Thyroid gland (tissue), 4 donors: ENCODE data around the gene PAEP. TPM values are rescaled to one million over a fixed set of nuclear protein-coding genes. Genes with fewer than 3 reads are reported as not detected.

Experiments
- DNase-seq, 2 donors: peaks; one replicate each; pipeline ENCODE4 v3.0.0-alpha.2; 2019
- H3K27ac ChIP-seq, 3 donors: fragments of 200-600 bp; sonication (generic); 1 replicate in 2 of 3; 2 replicates in 1 of 3; pipeline ENCODE4 v1.5.1; 2016 to 2019; ENCODE audit warnings: mild to moderate bottlenecking in 1 of 3, moderate library complexity in 1 of 3
- H3K27me3 ChIP-seq: fragments of 200-600 bp; sonication (generic); one replicate; pipeline ENCODE4 v1.5.1; 2019
- H3K36me3 ChIP-seq, 2 donors: fragments of 200-600 bp; sonication (generic); one replicate each; pipeline ENCODE4 v1.5.1; 2016 to 2019
- H3K4me1 ChIP-seq, 2 donors: fragments of 200-600 bp; sonication (generic); one replicate each; pipeline ENCODE4 v1.5.1; 2017 to 2019
- H3K4me3 ChIP-seq, 3 donors: fragments of 200-600 bp; sonication (generic); replicated peaks in 1 of 3; 1 replicate in 2 of 3; 2 replicates in 1 of 3; pipeline ENCODE4 v1.5.1; 2016; ENCODE audit warnings: mild to moderate bottlenecking in 1 of 3
- H3K9me3 ChIP-seq: fragments of 200-600 bp; sonication (generic); one replicate; pipeline ENCODE4 v1.5.1; 2017
- POLR2A ChIP-seq, 2 donors: fragments of 450-650 bp; IDR thresholded peaks; one replicate each; pipeline ENCODE4 v1.6.1; 2017; ENCODE audit warnings: antibody characterized with exemption in 2 of 2, mild to moderate bottlenecking in 2 of 2, moderate library complexity in 1 of 2
- WGBS, 2 donors: methylation state at CpG; one replicate each; pipeline ENCODE4 v1.1.5; 2017; 5-methylcytosine and 5-hydroxymethylcytosine counted together
- intact Hi-C: fragments of 100-400 bp; cut with DNase I; formaldehyde crosslinking; loops from one replicate; pipeline ENCODE4 v1.15.1; 2023
- total RNA-seq, 4 donors: library from RNA; depleted of rRNA; stranded (reverse); fragments of >200 nt; gene quantifications; one replicate each; pipeline ENCODE4 v1.2.3, GENCODE V29; 2016
- TF ChIP-seq, protein P1 (sequence below), 6 experiments: fragments of 200-600 bp in 3 of 6; fragments of 450-650 bp in 3 of 6; sonication (generic) in 3 of 6; IDR thresholded peaks; one replicate each; pipeline ENCODE4 v1.5.1; 2016 to 2019; ENCODE audit warnings: antibody characterized with exemption in 6 of 6, mild to moderate bottlenecking in 2 of 6, inconsistent platforms in 1 of 6, moderate library complexity in 1 of 6

PAEP gene
- total RNA-seq, 4 donors from 2014 or later, result not detected

DNA sequence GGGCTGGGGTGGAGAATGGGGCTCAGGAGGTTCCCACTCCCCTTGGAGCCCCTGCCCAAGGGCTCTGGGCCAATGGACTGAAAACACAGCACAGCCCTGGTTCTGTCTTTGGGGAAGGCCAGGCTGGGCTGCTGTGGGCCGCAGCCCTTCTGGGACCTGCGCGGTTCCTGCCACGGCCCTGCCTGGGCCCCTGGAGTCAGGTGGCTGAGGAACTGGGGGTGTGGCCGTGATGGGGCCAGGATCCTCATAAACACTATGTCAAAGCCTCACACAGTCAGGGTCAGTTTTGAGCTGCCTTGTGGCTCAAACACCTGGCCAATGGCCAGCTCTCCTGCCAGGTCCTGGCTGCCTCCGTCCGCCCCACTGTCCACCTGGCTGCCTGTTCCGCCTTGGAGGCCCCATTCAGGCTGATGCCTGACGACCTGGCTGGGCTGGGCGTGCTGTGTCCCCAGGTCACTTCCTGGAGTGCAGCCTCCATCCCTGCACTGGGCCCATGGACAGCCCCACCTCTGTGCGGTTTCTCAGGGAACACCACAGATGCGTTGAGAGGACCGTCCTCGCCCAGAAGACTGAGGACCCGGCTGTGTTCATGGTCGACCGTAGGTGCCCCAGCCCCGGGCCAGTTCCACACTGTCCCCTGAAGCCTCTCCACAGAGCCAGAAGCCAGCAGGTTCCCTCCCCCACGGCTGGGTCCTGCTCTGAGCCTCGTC is 27.5 kb downstream of the PAEP start:
- H3K9me3 ChIP-seq, result no peaks in the 10 kb centered on the region
- no peak for TF ChIP-seq POLR2A (IDR thresholded peaks at IDR 0.05)
- TF ChIP-seq, protein P1, sequence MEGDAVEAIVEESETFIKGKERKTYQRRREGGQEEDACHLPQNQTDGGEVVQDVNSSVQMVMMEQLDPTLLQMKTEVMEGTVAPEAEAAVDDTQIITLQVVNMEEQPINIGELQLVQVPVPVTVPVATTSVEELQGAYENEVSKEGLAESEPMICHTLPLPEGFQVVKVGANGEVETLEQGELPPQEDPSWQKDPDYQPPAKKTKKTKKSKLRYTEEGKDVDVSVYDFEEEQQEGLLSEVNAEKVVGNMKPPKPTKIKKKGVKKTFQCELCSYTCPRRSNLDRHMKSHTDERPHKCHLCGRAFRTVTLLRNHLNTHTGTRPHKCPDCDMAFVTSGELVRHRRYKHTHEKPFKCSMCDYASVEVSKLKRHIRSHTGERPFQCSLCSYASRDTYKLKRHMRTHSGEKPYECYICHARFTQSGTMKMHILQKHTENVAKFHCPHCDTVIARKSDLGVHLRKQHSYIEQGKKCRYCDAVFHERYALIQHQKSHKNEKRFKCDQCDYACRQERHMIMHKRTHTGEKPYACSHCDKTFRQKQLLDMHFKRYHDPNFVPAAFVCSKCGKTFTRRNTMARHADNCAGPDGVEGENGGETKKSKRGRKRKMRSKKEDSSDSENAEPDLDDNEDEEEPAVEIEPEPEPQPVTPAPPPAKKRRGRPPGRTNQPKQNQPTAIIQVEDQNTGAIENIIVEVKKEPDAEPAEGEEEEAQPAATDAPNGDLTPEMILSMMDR (IDR thresholded peaks at IDR 0.05), result no peak
- DNase-seq, result no peak
- H3K27ac ChIP-seq, result no peak overlapping the region
- H3K4me3 ChIP-seq, result no peak overlapping the region
- H3K36me3 ChIP-seq, result no peaks in the 10 kb centered on the region
- no peaks in the 10 kb centered on the region for H3K27me3 ChIP-seq
- H3K4me1 ChIP-seq, result no peaks in the 10 kb centered on the region
- WGBS, 2 donors, result 86 to 100% methylated on average over 2 to 5 of the region's 20 CpGs
- intact Hi-C loops, result no loop called here

DNA sequence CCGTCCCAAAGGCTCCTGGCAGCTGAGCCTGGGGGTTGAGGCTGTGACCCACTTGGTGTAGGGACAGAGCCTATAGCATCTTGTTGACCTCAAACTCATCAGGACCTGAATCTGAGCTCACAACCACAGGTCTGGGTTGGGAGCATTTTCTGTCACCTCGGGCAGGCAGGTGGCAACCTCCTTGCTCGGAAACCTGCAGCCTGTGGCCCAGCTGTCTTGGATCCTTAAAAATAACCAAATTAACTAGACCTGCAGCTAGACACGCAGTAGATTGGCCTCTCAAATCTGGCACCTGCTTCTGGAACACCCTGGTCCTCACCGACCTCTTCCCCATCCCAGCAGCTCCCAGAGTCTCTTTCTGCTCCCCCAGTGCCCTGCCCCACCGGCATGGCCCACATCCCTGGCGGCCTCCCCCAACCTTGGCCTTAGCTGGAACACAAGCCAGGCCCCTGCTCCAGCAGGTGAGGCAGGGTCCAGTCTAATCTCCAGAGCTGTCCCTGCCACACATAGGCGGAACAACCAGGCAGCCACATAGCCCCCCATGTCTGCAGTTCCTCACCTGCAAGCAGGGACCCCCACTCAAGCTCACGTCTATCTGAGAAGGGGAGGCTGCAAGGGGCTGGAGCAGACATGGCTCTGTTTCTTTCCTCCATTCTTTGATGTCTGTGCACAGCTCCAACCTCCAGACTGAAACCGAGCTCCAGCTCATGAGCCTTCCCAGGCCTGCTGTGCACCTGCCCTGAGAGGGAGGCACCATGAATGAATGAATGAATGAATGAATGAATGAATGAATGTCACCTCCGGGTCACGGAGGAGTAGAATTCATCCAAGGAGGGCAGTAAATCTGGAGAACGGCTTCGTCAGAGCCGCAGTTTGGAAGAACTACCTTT is 28.3 kb downstream of the PAEP start:
- DNase-seq, result no peak
- Histone ChIP-seq H3K27ac (no peak overlapping the region), H3K4me3 (no peak overlapping the region), H3K27me3 (no peaks in the 10 kb centered on the region), H3K36me3 (no peaks in the 10 kb centered on the region), H3K9me3 (no peaks in the 10 kb centered on the region), H3K4me1 (no peaks in the 10 kb centered on the region)
- intact Hi-C loops, result no loop called here
- TF ChIP-seq, protein P1 (IDR thresholded peaks at IDR 0.05), result no peak
- TF ChIP-seq POLR2A (IDR thresholded peaks at IDR 0.05), result no peak
- WGBS, 2 donors, result 77 to 84% methylated on average over 14 of the region's 15 CpGs

DNA sequence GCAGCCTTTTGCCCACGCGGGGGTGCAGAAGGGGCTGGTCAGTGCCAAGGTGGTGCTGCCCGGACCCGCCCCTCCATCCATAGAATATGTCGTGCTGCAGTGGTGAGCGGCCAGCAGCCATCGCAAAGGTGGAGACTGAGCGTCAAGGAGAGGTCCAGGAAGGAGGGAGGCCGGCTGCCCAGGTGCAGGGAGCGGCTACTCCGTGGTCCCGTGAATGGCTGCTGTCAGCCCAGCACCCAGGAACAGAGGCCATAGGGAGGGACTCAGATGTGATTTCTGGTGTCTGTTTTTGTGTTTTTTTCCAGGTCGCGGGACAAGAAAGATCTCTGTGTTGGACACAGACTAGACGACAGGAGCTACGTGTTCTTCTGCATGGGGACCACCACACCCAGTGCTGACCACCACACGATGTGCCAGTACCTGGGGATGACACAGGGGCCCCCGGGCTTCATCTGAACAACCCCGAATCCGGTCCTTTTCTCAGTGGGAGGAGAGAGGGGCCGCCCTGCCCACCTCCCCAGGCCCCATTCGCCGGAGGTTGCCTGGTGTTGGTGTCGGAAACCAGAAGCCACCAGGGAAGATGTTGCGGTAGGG is 29.0 kb downstream of the PAEP start:
- no peaks in the 10 kb centered on the region for H3K4me1 ChIP-seq
- DNase-seq, result no peak
- H3K27ac ChIP-seq, result no peak overlapping the region
- H3K36me3 ChIP-seq, result no peaks in the 10 kb centered on the region
- H3K4me3 ChIP-seq, result no peak overlapping the region
- H3K9me3 ChIP-seq, result no peaks in the 10 kb centered on the region
- no peak for TF ChIP-seq POLR2A (IDR thresholded peaks at IDR 0.05)
- TF ChIP-seq, protein P1 (IDR thresholded peaks at IDR 0.05), result no peak
- WGBS, 2 donors, result 80 to 84% methylated on average over 19 to 24 of the region's 25 CpGs
- H3K27me3 ChIP-seq, result no peaks in the 10 kb centered on the region
- intact Hi-C loops, result no loop called here

- no peaks in the 10 kb centered on the region for H3K9me3 ChIP-seq
- H3K27me3 ChIP-seq, result no peaks in the 10 kb centered on the region
- no peak overlapping the region for H3K27ac ChIP-seq
- no peaks in the 10 kb centered on the region for H3K36me3 ChIP-seq
- DNase-seq, result no peak
- no peak overlapping the region for H3K4me3 ChIP-seq
- no peak for TF ChIP-seq POLR2A (IDR thresholded peaks at IDR 0.05)
- TF ChIP-seq, protein P1 (IDR thresholded peaks at IDR 0.05), result no peak
- intact Hi-C loops, result no loop called here
- H3K4me1 ChIP-seq, result no peaks in the 10 kb centered on the region
- WGBS, 2 donors, result 72 to 87% methylated on average over 5 to 19 of the region's 22 CpGs
Observed at GRCh38 chr9:135591506-135592330, 30.2 kb downstream of the PAEP start.
